NCI-H82 treated with DMSO at 0.1 percent for 48 hours (cell line): ENCODE results near the gene TTC28.
"Not testable (repeated sequence)": the region's sequence is repeated elsewhere in the genome, so short reads cannot be mapped to it uniquely, and the experiment has no call there.

Source experiments
- DNase-seq: peaks from one replicate; lab custom pipeline; 2025; ENCODE audit not compliant: unreplicated experiment; lab: John Stamatoyannopoulos, UW

The TTC28 gene

GRCh38 chr22:28112548-28113043 is 567.0 kb downstream of the TTC28 start:
- DNase-seq, result peak; percentile 93

GRCh38 chr22:28112190-28112544 is 567.5 kb downstream of the TTC28 start:
- DNase-seq, result no peak

- DNase-seq, result no peak
Observed at GRCh38 chr22:28111501-28112189, 568.0 kb downstream of the TTC28 start.

GRCh38 chr22:28108851-28109250 is 570.8 kb downstream of the TTC28 start:
- no peak for DNase-seq

GRCh38 chr22:28106617-28107016 is 573.0 kb downstream of the TTC28 start:
- DNase-seq, result peak; percentile 13

GRCh38 chr22:28105988-28106387 is 573.7 kb downstream of the TTC28 start:
- DNase-seq, result no peak

- no peak for DNase-seq
Observed at GRCh38 chr22:28105413-28105812, 574.2 kb downstream of the TTC28 start.

GRCh38 chr22:28103596-28103995 is 576.0 kb downstream of the TTC28 start:
- DNase-seq, result no peak

- no peak for DNase-seq
Observed at GRCh38 chr22:28102151-28102812, 577.4 kb downstream of the TTC28 start.

GRCh38 chr22:28097627-28098026 is 582.0 kb downstream of the TTC28 start:
- no peak for DNase-seq

- no peak for DNase-seq
Observed at GRCh38 chr22:28096161-28096560, 583.5 kb downstream of the TTC28 start.

- peak; percentile 15 for DNase-seq
Observed at GRCh38 chr22:28095316-28096095, 584.1 kb downstream of the TTC28 start.

GRCh38 chr22:28094771-28095170 is 584.9 kb downstream of the TTC28 start:
- DNase-seq, result peak; percentile 17

GRCh38 chr22:28093711-28094110 is 585.9 kb downstream of the TTC28 start:
- no peak for DNase-seq

- DNase-seq, result no peak
Observed at GRCh38 chr22:28091486-28091885, 588.2 kb downstream of the TTC28 start.

- DNase-seq, result not testable (repeated sequence)
Observed at GRCh38 chr22:28089541-28089940, 590.1 kb downstream of the TTC28 start.

- no peak for DNase-seq
Observed at GRCh38 chr22:28077166-28077565, 602.5 kb downstream of the TTC28 start.

GRCh38 chr22:28075358-28075981 is 604.2 kb downstream of the TTC28 start:
- DNase-seq, result no peak

GRCh38 chr22:28074526-28074925 is 605.1 kb downstream of the TTC28 start:
- DNase-seq, result peak; percentile 27

GRCh38 chr22:28072066-28072465 is 607.6 kb downstream of the TTC28 start:
- no peak for DNase-seq

- DNase-seq, result no peak
Observed at GRCh38 chr22:28068826-28069225, 610.8 kb downstream of the TTC28 start.
